GM18498 (cell line): ENCODE measurements around the gene KIAA0232.

Experiments used
- ATAC-seq: cut with Tn5 transposase; IDR thresholded peaks from one replicate; pipeline ENCODE4 v1.9.1; 2021; ENCODE audit warnings: mild to moderate bottlenecking, moderate library complexity; ENCODE audit not compliant: unreplicated experiment

KIAA0232 gene, protein sequence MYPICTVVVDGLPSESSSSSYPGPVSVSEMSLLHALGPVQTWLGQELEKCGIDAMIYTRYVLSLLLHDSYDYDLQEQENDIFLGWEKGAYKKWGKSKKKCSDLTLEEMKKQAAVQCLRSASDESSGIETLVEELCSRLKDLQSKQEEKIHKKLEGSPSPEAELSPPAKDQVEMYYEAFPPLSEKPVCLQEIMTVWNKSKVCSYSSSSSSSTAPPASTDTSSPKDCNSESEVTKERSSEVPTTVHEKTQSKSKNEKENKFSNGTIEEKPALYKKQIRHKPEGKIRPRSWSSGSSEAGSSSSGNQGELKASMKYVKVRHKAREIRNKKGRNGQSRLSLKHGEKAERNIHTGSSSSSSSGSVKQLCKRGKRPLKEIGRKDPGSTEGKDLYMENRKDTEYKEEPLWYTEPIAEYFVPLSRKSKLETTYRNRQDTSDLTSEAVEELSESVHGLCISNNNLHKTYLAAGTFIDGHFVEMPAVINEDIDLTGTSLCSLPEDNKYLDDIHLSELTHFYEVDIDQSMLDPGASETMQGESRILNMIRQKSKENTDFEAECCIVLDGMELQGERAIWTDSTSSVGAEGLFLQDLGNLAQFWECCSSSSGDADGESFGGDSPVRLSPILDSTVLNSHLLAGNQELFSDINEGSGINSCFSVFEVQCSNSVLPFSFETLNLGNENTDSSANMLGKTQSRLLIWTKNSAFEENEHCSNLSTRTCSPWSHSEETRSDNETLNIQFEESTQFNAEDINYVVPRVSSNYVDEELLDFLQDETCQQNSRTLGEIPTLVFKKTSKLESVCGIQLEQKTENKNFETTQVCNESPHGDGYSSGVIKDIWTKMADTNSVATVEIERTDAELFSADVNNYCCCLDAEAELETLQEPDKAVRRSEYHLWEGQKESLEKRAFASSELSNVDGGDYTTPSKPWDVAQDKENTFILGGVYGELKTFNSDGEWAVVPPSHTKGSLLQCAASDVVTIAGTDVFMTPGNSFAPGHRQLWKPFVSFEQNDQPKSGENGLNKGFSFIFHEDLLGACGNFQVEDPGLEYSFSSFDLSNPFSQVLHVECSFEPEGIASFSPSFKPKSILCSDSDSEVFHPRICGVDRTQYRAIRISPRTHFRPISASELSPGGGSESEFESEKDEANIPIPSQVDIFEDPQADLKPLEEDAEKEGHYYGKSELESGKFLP (N-terminal part only)

DNA sequence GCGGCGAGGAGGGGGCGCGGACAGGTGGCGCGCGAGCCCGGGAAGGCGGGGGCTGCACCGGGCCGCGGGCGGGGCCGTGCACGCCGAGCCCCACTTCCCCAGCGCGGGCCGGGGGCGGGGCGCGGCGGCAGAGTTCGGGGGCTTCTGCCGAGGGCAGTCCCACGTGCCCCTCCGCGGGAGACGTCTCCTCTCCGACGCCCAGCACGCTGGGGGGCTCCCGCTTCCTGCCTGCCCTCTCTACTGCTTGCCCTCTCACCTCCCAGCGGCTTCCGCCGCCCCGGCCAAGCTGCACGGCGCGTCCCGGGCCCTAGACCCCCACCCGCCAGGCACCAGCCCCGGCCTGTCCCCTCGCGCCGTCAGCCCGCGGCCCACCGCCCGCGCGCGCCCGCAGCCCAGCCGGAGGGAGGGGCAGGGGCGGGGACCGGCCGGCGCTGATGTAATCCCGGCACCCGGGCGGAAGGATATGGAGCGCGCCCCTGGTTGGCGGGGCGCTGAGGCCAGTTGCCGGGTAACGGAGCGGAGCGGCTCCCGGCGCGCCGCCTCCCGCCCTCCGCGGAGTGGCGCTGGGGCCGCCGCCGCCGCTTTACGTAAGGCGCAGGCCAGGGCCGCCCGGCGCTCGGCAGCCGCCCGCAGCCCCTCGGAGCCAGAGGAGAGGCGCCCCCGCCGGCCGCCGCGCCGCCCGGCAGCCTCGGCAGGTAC lies at the start of gene KIAA0232:
KIAA0232 (plus strand) TSS at position 581 of the 699 bp plus-strand sequence. CDS start 41,727 bp downstream, outside the sequence.
- peak; percentile 71 for ATAC-seq

DNA sequence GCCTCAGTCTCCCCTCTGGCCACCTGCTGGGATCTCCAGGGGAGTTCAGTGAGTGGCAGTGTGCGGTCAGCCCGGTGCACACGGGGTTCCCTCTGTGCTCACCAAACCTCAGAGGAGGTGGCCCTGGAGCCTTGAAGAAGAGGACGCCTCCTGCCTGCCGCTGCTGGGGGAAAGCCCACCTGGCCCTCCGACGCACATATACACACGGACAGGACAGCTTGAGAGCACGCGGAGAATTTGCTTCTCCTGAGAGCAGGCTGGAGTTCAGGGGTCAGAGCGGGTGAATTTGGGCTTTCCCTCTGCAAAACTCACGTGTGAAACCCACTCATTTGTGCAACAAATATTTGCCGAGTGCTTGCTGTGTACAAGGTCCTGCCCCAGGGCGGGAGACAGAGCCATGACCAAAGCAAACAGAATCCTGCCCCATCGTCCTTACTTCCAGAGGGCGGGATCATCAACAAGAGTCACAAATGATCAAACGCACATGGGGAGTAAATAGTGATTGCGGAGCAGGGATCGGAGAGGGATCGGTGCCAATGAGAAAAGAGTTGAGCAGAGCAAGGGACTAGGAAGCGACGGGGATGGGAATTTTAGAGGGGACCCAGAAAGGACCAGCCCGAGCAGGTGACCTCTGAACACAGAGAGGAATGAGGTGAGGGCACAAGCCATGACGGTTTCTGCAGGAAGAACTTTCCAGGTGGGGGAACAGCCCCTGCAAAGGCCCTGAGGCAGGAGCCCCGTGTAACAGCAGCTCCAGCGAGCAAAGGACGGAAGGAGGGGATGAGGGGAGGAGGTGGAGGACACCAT lies 49.0 kb upstream of the KIAA0232 start:
- no peak for ATAC-seq

DNA sequence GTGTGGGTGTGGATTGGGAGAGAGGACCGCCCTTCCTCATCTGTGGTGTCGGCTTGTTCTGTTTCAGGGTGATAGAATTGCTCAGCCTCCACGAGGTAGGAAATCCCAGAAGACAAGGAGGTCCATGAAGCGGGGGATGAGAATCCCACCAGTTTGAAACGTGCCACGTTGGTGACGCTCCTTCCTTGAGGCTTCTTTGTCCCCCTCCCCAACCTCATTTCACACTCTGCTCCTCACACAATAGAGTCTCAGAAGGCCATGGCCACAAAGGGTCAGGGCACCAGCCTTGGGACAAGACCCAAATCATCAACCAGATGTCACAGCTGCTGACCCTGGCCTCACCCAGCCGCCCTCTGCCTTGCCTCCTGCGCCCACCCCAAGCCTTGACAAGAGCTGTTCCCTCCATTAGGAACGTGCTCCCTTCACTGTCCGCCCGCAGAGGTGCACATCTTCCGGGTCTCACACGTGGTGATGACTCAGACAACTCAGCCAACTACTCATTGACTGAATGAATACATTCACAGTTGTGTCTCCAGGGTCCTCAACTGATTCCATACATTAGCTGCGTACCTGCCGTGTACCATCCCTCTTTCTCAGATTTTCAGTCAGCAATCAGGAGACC lies 48.3 kb upstream of the KIAA0232 start:
- no peak for ATAC-seq

DNA sequence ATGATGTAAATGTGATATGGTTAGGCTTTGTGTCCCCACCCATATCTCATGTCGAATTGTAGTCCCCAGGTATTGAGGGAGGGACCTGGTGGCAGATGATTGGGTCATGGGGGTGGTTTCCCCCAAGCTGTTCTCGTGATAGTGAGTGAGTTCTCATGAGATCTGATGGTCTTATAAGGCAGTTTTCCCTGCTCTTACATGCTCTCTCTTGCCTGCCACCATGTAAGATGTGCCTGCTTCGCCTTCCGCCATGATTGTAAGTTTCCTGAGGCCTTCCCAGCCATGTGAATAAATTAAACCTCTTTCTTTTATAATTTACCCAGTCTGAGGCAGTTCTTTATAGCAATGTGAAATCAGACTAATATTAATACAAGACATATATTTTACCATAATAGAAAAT lies 42.6 kb upstream of the KIAA0232 start:
- ATAC-seq, result no peak

DNA sequence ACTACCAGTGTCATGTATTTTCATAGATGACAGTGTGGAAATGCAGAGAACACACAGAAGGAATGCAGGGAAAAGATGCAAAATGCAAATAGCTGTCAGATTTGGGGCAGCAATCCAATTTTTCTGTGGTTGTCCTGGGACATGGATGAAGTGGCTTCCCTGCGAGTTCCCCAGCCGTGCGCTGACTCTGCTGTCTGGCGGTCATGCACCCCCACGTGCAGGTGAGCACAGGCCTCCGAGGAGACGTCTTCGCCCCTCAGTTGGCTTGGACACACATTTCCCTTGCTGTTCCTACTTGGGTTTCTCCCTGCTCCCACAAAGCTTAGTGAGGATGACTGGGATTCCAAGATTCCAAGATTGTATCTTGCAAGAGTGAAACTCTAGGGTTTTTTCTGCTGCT lies 42.2 kb upstream of the KIAA0232 start:
- no peak for ATAC-seq

- ATAC-seq, result no peak
Observed at GRCh38 chr4:6742507-6742906, 40.0 kb upstream of the KIAA0232 start.

- ATAC-seq, result no peak
Observed at GRCh38 chr4:6742989-6743388, 39.5 kb upstream of the KIAA0232 start.

GRCh38 chr4:6746721-6747293 lies 35.7 kb upstream of the KIAA0232 start:
- no peak for ATAC-seq

DNA sequence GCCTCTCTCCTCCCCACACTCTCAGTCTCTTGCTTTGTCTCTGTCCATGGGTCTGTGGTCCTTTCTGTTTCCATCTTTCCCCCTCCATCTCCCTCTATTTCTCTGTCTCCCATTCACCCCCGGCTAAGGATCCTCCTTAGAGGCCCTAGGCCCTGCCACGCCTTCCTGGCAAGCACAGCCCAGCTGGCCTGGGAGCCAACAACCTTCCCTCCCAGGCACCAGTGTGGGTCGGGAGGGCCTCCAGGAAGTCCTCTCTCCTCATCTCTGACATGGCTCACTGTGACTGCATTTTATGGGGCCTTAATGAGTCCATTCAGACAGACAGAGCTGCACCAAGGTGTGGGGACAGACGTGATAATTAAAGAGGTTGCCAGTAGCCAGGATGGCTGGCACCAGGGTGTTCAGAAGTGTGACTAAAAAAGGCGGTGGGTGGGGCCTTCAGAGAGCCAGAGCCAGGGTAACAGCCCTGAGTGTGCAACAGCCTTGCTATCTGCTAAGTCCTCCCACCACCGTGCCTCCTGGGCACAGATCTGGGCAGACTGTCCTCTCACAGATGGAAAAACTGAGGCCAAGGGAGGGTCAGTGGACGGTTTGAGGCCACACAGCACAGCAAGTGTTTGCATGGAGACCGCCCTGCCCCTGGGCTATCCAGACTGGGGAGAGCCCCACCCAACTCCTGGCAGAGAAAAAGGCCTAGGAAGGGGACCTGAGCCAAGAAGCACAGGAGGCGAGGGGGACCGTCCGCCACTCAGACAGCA lies 35.1 kb upstream of the KIAA0232 start:
- ATAC-seq, result no peak

GRCh38 chr4:6748286-6748685 lies 34.2 kb upstream of the KIAA0232 start:
- ATAC-seq, result no peak

GRCh38 chr4:6749340-6750171 lies 33.0 kb upstream of the KIAA0232 start:
- no peak for ATAC-seq

DNA sequence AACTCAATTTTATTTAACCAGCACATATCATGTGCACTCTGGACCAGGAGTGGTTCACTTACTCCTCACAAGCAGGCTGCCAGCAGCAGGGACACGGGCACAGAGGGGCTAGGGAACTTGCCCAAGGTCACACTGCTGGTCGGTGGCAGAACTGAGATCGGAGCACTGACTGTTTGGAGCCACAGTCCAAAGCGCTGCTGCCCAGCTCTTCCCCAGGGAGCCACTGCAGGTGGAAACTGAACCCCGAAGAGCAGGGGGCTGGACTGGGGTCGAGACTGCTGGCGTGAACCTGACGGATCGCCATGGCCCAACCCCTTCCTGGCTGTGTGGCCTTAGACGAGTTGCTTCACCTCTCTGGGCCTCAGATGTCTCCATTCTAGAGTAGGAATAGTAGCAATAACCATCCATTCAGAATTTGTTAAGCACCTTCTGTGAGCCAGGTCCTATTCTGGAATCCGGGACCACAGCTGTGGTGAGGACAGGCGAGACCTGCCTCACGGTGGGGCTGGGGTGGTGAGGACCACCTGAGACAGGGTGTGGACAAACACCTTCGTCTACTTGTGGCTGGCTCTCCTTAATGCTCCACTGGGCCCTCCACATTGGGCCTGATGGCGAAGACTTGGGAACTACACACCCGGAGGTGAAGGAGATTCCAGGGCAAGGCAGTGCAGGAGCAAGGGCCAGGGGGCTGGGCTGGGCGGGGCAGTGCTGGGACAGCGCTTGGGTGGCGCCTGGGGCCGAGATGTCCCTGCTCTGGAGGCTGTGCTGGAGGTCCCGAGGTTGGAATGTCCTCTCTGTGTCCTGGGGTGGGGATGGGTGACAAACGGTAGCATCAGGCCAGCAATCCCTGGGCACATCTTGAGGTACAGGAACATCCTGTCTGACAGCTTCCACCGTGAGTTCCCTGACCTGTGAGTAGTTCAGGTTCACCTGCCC lies 32.0 kb upstream of the KIAA0232 start:
- no peak for ATAC-seq

- no peak for ATAC-seq
Observed at GRCh38 chr4:6751611-6752485, 30.7 kb upstream of the KIAA0232 start.

GRCh38 chr4:6752486-6752829 lies 30.1 kb upstream of the KIAA0232 start:
- ATAC-seq, result no peak

DNA sequence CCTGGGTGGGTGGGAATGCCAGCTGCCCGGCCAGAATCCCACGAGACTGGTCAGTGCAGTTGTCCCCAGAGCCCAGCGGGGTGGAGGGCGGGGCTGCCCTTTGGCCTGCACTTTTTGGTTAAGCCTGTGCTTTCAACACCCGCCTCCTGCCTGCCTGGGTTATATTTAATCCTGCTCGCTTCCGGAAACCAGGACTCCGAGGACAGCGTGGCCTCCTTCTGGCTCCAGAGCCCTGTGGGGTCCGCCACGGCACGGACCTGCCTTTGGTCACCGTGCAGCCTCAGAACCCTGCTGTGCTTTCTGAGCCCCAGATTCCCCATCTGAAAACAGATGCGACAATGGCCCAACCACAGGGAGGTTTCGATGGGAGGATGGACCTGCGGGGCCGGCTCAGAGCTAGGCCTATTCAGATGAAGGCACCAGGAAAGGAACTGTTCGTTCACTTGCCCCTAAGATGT lies 29.4 kb upstream of the KIAA0232 start:
- ATAC-seq, result no peak
